ENCODE data around the gene AKR1C4.

- TF ChIP-seq, protein P1, sequence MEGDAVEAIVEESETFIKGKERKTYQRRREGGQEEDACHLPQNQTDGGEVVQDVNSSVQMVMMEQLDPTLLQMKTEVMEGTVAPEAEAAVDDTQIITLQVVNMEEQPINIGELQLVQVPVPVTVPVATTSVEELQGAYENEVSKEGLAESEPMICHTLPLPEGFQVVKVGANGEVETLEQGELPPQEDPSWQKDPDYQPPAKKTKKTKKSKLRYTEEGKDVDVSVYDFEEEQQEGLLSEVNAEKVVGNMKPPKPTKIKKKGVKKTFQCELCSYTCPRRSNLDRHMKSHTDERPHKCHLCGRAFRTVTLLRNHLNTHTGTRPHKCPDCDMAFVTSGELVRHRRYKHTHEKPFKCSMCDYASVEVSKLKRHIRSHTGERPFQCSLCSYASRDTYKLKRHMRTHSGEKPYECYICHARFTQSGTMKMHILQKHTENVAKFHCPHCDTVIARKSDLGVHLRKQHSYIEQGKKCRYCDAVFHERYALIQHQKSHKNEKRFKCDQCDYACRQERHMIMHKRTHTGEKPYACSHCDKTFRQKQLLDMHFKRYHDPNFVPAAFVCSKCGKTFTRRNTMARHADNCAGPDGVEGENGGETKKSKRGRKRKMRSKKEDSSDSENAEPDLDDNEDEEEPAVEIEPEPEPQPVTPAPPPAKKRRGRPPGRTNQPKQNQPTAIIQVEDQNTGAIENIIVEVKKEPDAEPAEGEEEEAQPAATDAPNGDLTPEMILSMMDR (IDR thresholded peaks at IDR 0.05 in 8 of 11, conservative IDR thresholded peaks at IDR 0.05 in 3 of 11) = no peak
- TF ChIP-seq POLR2A (IDR thresholded peaks at IDR 0.05) (no peak), POLR2AphosphoS5 (IDR thresholded peaks at IDR 0.05) (no peak)
Observed at GRCh38 chr10:5163487-5163886, 33.1 kb upstream of the AKR1C4 start.
